CD14-positive monocyte (primary cell): ENCODE measurements around the gene RPL27A. TPM values are rescaled to one million over a fixed set of nuclear protein-coding genes. Genes with fewer than 3 reads are reported as not detected.

Experiments
- DNase-seq, 3 donors: peaks; one replicate each; pipeline ENCODE4 v3.0.0-alpha.2; 2011 to 2022
- H2AFZ ChIP-seq: 2 replicates; pipeline ENCODE4 v1.6.0; 2012; ENCODE audit warnings: mild to moderate bottlenecking, low read depth, low read length, inconsistent platforms; ENCODE audit not compliant: insufficient read depth, poor library complexity, severe bottlenecking
- H3K27ac ChIP-seq, 2 donors: 1 replicate in 1 of 2; 2 replicates in 1 of 2; pipeline ENCODE4 v1.5.1; 2012 to 2013; ENCODE audit warnings: low read length in 2 of 2, control low read depth in 1 of 2, inconsistent platforms in 1 of 2, low read depth in 1 of 2, mild to moderate bottlenecking in 1 of 2
- H3K27me3 ChIP-seq, 2 donors: one replicate each; pipeline versions ENCODE4 v1.6.0 to v1.6.1; 2011 to 2013; ENCODE audit warnings: low read length in 2 of 2; ENCODE audit not compliant: control insufficient read depth in 2 of 2, insufficient read depth in 2 of 2
- H3K36me3 ChIP-seq, 2 donors: replicated peaks in 1 of 2; 1 replicate in 1 of 2; 2 replicates in 1 of 2; pipeline versions ENCODE4 v1.5.1 to v1.6.1; 2012 to 2013; ENCODE audit warnings: low read length in 2 of 2, control low read depth in 1 of 2, inconsistent platforms in 1 of 2, mild to moderate bottlenecking in 1 of 2; ENCODE audit not compliant: insufficient read depth in 2 of 2, control insufficient read depth in 1 of 2
- H3K4me1 ChIP-seq, 2 donors: 1 replicate in 1 of 2; 2 replicates in 1 of 2; pipeline versions ENCODE4 v1.5.1 to v1.6.1; 2012 to 2013; ENCODE audit warnings: low read length in 2 of 2, control low read depth in 1 of 2, inconsistent platforms in 1 of 2, mild to moderate bottlenecking in 1 of 2, moderate library complexity in 1 of 2; ENCODE audit not compliant: insufficient read depth in 2 of 2, control insufficient read depth in 1 of 2
- H3K4me2 ChIP-seq: replicated peaks from 2 replicates; pipeline ENCODE3; 2012; ENCODE audit warnings: low read length, moderate library complexity, mild to moderate bottlenecking; ENCODE audit not compliant: poor library complexity, severe bottlenecking; ENCODE audit errors: extremely low read depth
- H3K4me3 ChIP-seq, 3 experiments: fragments of 200-600 bp in 1 of 3; sonication (generic) in 1 of 3; replicated peaks in 1 of 3; 1 replicate in 2 of 3; 2 replicates in 1 of 3; pipeline ENCODE4 v1.5.1; 2011 to 2013; ENCODE audit warnings: low read length in 3 of 3, mild to moderate bottlenecking in 3 of 3, control low read depth in 2 of 3, low read depth in 2 of 3, inconsistent platforms in 1 of 3, moderate library complexity in 1 of 3
- H3K79me2 ChIP-seq: 2 replicates; pipeline ENCODE4 v1.6.0; 2012; ENCODE audit warnings: mild to moderate bottlenecking, control low read depth, inconsistent platforms, low read length, moderate library complexity; ENCODE audit not compliant: insufficient read depth
- H3K9ac ChIP-seq: 2 replicates; pipeline ENCODE4 v1.6.0; 2017; ENCODE audit warnings: low read length, mild to moderate bottlenecking; ENCODE audit not compliant: insufficient read depth, poor library complexity, severe bottlenecking
- H3K9me3 ChIP-seq, 2 donors: replicated peaks in 1 of 2; 1 replicate in 1 of 2; 2 replicates in 1 of 2; pipeline versions ENCODE4 v1.5.1 to v1.6.1; 2012 to 2013; ENCODE audit warnings: low read length in 2 of 2, control low read depth in 1 of 2; ENCODE audit not compliant: control insufficient read depth in 1 of 2, insufficient read depth in 1 of 2
- H4K20me1 ChIP-seq: 2 replicates; pipeline ENCODE4 v1.6.0; 2012; ENCODE audit warnings: mild to moderate bottlenecking, low read length, control low read depth, moderate library complexity; ENCODE audit not compliant: insufficient read depth
- H3K27ac Mint-ChIP-seq, 7 donors: one replicate each; pipeline ENCODE4 v1.8.0; 2020; ENCODE audit warnings: mild to moderate bottlenecking in 7 of 7, mixed read lengths in 7 of 7, moderate library complexity in 6 of 7, inconsistent platforms in 2 of 7
- H3K27me3 Mint-ChIP-seq, 3 donors: one replicate each; pipeline ENCODE4 v1.8.0; 2021 to 2022; ENCODE audit warnings: low read depth in 3 of 3, mild to moderate bottlenecking in 3 of 3, mixed read lengths in 3 of 3, moderate library complexity in 3 of 3, inconsistent platforms in 1 of 3
- H3K36me3 Mint-ChIP-seq, 2 donors: one replicate each; pipeline ENCODE4 v1.8.0; 2020; ENCODE audit warnings: mixed read lengths in 2 of 2, inconsistent platforms in 1 of 2, mild to moderate bottlenecking in 1 of 2
- H3K4me1 Mint-ChIP-seq: one replicate; pipeline ENCODE4 v1.8.0; 2020; ENCODE audit warnings: mild to moderate bottlenecking, mixed read lengths
- H3K4me3 Mint-ChIP-seq, 2 donors: one replicate each; pipeline ENCODE4 v1.8.0; 2020; ENCODE audit warnings: mild to moderate bottlenecking in 2 of 2, mixed read lengths in 2 of 2, moderate library complexity in 1 of 2
- H3K9me3 Mint-ChIP-seq, 7 donors: one replicate each; pipeline ENCODE4 v1.8.0; 2020 to 2022; ENCODE audit warnings: mixed read lengths in 7 of 7, mild to moderate bottlenecking in 6 of 7, moderate library complexity in 6 of 7, inconsistent platforms in 2 of 7
- WGBS: methylation state at CpG from one replicate; pipeline ENCODE4 v1.1.5; 2013; ENCODE audit warnings: missing lambda C conversion rate; ENCODE audit not compliant: insufficient coverage; 5-methylcytosine and 5-hydroxymethylcytosine counted together
- intact Hi-C, 2 donors: fragments of 100-400 bp; cut with micrococcal nuclease; formaldehyde crosslinking; loops; one replicate each; pipeline versions ENCODE4 v1.15.0 to v1.15.1; 2023
- polyA plus RNA-seq, 3 donors: library from polyadenylated mRNA; depleted of rRNA in 1 of 3; unstranded in 2 of 3; stranded (reverse) in 1 of 3; fragments of 300-500 nt in 2 of 3; fragments of >200 nt in 1 of 3; fragmentation: Illumina TruSeq in 2 of 3; gene quantifications; 1 replicate in 2 of 3; 2 replicates in 1 of 3; pipeline ENCODE4 v1.2.3, GENCODE V29; 2012 to 2021
- TF ChIP-seq, protein P1 (sequence below): fragments of 200-600 bp; IDR thresholded peaks from one replicate; pipeline ENCODE4 v1.8.0; 2022; ENCODE audit warnings: antibody characterized with exemption, mild to moderate bottlenecking

Gene RPL27A
- polyA plus RNA-seq, 3 donors: 572 to 1,233 (median 1,091) TPM

- WGBS: 100% methylated on average over 7 of the region's 8 CpGs
- H3K9me3 Mint-ChIP-seq: peaks cover 0 to 3% (median 0%) of the 10 kb centered on the region in 7 donors
- H3K9ac ChIP-seq: no peak overlapping the region
- no peaks in the 10 kb centered on the region for H3K79me2 ChIP-seq
- H3K4me3 ChIP-seq: no peak overlapping the region
- peaks cover 0 to 1% (median 0%) of the 10 kb centered on the region in 3 donors for H3K27me3 Mint-ChIP-seq
- H3K9me3 ChIP-seq: no peaks in the 10 kb centered on the region
- H3K4me1 ChIP-seq: peaks cover 21 to 32% of the 10 kb centered on the region in 2 donors
- H3K27ac Mint-ChIP-seq: peak overlapping the region in 1 of 7 donors; percentile 47
- H2AFZ ChIP-seq: no peak overlapping the region
- H3K4me1 Mint-ChIP-seq: peaks cover 32% of the 10 kb centered on the region
- H3K27me3 ChIP-seq: no peaks in the 10 kb centered on the region
- no peak overlapping the region for H3K4me3 Mint-ChIP-seq
- H3K4me2 ChIP-seq: no peak overlapping the region
- H3K36me3 Mint-ChIP-seq: no peaks in the 10 kb centered on the region
- no peak overlapping the region for H3K27ac ChIP-seq
- intact Hi-C loops: no loop called here
- no peaks in the 10 kb centered on the region for H4K20me1 ChIP-seq
- H3K36me3 ChIP-seq: no peaks in the 10 kb centered on the region
- TF ChIP-seq, protein P1, sequence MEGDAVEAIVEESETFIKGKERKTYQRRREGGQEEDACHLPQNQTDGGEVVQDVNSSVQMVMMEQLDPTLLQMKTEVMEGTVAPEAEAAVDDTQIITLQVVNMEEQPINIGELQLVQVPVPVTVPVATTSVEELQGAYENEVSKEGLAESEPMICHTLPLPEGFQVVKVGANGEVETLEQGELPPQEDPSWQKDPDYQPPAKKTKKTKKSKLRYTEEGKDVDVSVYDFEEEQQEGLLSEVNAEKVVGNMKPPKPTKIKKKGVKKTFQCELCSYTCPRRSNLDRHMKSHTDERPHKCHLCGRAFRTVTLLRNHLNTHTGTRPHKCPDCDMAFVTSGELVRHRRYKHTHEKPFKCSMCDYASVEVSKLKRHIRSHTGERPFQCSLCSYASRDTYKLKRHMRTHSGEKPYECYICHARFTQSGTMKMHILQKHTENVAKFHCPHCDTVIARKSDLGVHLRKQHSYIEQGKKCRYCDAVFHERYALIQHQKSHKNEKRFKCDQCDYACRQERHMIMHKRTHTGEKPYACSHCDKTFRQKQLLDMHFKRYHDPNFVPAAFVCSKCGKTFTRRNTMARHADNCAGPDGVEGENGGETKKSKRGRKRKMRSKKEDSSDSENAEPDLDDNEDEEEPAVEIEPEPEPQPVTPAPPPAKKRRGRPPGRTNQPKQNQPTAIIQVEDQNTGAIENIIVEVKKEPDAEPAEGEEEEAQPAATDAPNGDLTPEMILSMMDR: no peak
- DNase-seq: no peak
These were observed 31.3 kb downstream of the RPL27A start for GRCh38 chr11:8713760-8714454.

- WGBS: 80% methylated on average over 2 of the region's 4 CpGs
- TF ChIP-seq, protein P1: no peak
These were observed 32.1 kb downstream of the RPL27A start for GRCh38 chr11:8714622-8715225.

More at GRCh38 chr11:8714622-8715225, 32.1 kb downstream of the RPL27A start:
- intact Hi-C loops: no loop called here
- no peak overlapping the region for H2AFZ ChIP-seq
- no peak for DNase-seq
- no peaks in the 10 kb centered on the region for H3K27me3 ChIP-seq
- H3K4me1 Mint-ChIP-seq: peaks cover 32% of the 10 kb centered on the region
- no peak overlapping the region for H3K27ac ChIP-seq
- no peak overlapping the region for H3K4me2 ChIP-seq
- no peaks in the 10 kb centered on the region for H3K36me3 Mint-ChIP-seq
- H3K4me3 Mint-ChIP-seq: no peak overlapping the region
- H3K79me2 ChIP-seq: no peaks in the 10 kb centered on the region
- H3K4me3 ChIP-seq: no peak overlapping the region
- peaks cover 0 to 2% (median 0%) of the 10 kb centered on the region in 3 donors for H3K27me3 Mint-ChIP-seq
- H3K36me3 ChIP-seq: no peaks in the 10 kb centered on the region
- peak overlapping the region in 1 of 7 donors; percentile 52 for H3K27ac Mint-ChIP-seq
- no peaks in the 10 kb centered on the region for H3K9me3 ChIP-seq
- H3K4me1 ChIP-seq: peaks cover 21 to 34% of the 10 kb centered on the region in 2 donors
- peaks cover 0 to 3% (median 0%) of the 10 kb centered on the region in 7 donors for H3K9me3 Mint-ChIP-seq
- H4K20me1 ChIP-seq: no peaks in the 10 kb centered on the region
- no peak overlapping the region for H3K9ac ChIP-seq
